IPS-11a (cell line): ENCODE measurements around the gene HES5.

Experiments
- H3K4me3 ChIP-seq: one replicate; pipeline ENCODE4 v1.5.1; 2013; ENCODE audit warnings: low read depth, low read length, control low read depth

The HES5 gene

GRCh38 chr1:2547210-2548067, 17.4 kb upstream of the HES5 start:
- H3K4me3 ChIP-seq: peak overlapping the region; percentile 50

GRCh38 chr1:2546515-2547209, 16.6 kb upstream of the HES5 start:
- H3K4me3 ChIP-seq: peak overlapping the region; percentile 50

GRCh38 chr1:2545754-2546514, 15.9 kb upstream of the HES5 start:
- H3K4me3 ChIP-seq: peak overlapping the region; percentile 50

GRCh38 chr1:2544875-2545640, 15.0 kb upstream of the HES5 start:
- no peak overlapping the region for H3K4me3 ChIP-seq

- H3K4me3 ChIP-seq: no peak overlapping the region
Measured at GRCh38 chr1:2544093-2544874, 14.2 kb upstream of the HES5 start.

- H3K4me3 ChIP-seq: no peak overlapping the region
Measured at GRCh38 chr1:2543543-2544092, 13.6 kb upstream of the HES5 start.

- no peak overlapping the region for H3K4me3 ChIP-seq
Measured at GRCh38 chr1:2542246-2542915, 12.3 kb upstream of the HES5 start.

- H3K4me3 ChIP-seq: no peak overlapping the region
Measured at GRCh38 chr1:2541619-2542245, 11.7 kb upstream of the HES5 start.

- H3K4me3 ChIP-seq: no peak overlapping the region
Measured at GRCh38 chr1:2540816-2541492, 10.9 kb upstream of the HES5 start.

GRCh38 chr1:2539312-2539907, 9.3 kb upstream of the HES5 start:
- no peak overlapping the region for H3K4me3 ChIP-seq

- H3K4me3 ChIP-seq: no peak overlapping the region
Measured at GRCh38 chr1:2538872-2539271, 8.8 kb upstream of the HES5 start.

- H3K4me3 ChIP-seq: no peak overlapping the region
Measured at GRCh38 chr1:2538376-2538775, 8.3 kb upstream of the HES5 start.

- H3K4me3 ChIP-seq: no peak overlapping the region
Measured at GRCh38 chr1:2537784-2538115, 7.7 kb upstream of the HES5 start.

- no peak overlapping the region for H3K4me3 ChIP-seq
Measured at GRCh38 chr1:2535981-2536380, 5.9 kb upstream of the HES5 start.

GRCh38 chr1:2535455-2535854, 5.4 kb upstream of the HES5 start:
- H3K4me3 ChIP-seq: no peak overlapping the region

- H3K4me3 ChIP-seq: no peak overlapping the region
Measured at GRCh38 chr1:2534687-2535441, 4.8 kb upstream of the HES5 start.

- no peak overlapping the region for H3K4me3 ChIP-seq
Measured at GRCh38 chr1:2534315-2534686, 4.2 kb upstream of the HES5 start.
